Lower lobe of right lung (tissue), 2 donors: ENCODE data around the gene PLEKHJ1. TPM values are rescaled to one million over a fixed set of nuclear protein-coding genes. Genes with fewer than 3 reads are reported as not detected.

Experiments
- ATAC-seq, 2 donors: fragments of 200-7000 bp; cut with Tn5 transposase; one replicate each; pipeline ENCODE4 v1.9.1; 2020 to 2022; ENCODE audit warnings: mild to moderate bottlenecking in 2 of 2, moderate library complexity in 2 of 2
- DNase-seq: peaks from one replicate; pipeline ENCODE4 v3.0.0-alpha.2; 2020
- H3K27ac ChIP-seq: fragments of 200-600 bp; one replicate; pipeline ENCODE4 v1.8.0; 2022
- H3K27me3 ChIP-seq: fragments of 200-600 bp; one replicate; pipeline ENCODE4 v1.8.0; 2022; ENCODE audit warnings: low read depth
- H3K36me3 ChIP-seq: fragments of 200-600 bp; one replicate; pipeline ENCODE4 v1.8.0; 2022; ENCODE audit warnings: mild to moderate bottlenecking
- H3K4me1 ChIP-seq: fragments of 200-600 bp; one replicate; pipeline ENCODE4 v1.8.0; 2022
- H3K4me3 ChIP-seq: fragments of 200-600 bp; one replicate; pipeline ENCODE4 v1.8.0; 2022; ENCODE audit warnings: mild to moderate bottlenecking
- H3K9me3 ChIP-seq: fragments of 200-600 bp; one replicate; pipeline ENCODE4 v1.8.0; 2022
- intact Hi-C: fragments of 100-400 bp; cut with DNase I; formaldehyde crosslinking; loops from one replicate; pipeline ENCODE4 v1.11.0; 2022
- total RNA-seq: library from RNA; stranded (reverse); fragmentation: NEBNext Ultra II Directional; extraction: Animal tissue kit (Norgen Biotek cat#: 25700); gene quantifications from one replicate; pipeline ENCODE4 v1.2.1, GENCODE V29; 2021
- TF ChIP-seq, protein P1 (sequence below): fragments of 200-600 bp; IDR thresholded peaks from one replicate; pipeline ENCODE4 v1.8.0; 2022; ENCODE audit warnings: antibody characterized with exemption, mild to moderate bottlenecking
- donor health status: DM: no; HTN: yes; CAD: no; lungs with severe emphysema.

The PLEKHJ1 gene
- total RNA-seq, 1 donor from 2014 or later = 52.0 TPM

DNA sequence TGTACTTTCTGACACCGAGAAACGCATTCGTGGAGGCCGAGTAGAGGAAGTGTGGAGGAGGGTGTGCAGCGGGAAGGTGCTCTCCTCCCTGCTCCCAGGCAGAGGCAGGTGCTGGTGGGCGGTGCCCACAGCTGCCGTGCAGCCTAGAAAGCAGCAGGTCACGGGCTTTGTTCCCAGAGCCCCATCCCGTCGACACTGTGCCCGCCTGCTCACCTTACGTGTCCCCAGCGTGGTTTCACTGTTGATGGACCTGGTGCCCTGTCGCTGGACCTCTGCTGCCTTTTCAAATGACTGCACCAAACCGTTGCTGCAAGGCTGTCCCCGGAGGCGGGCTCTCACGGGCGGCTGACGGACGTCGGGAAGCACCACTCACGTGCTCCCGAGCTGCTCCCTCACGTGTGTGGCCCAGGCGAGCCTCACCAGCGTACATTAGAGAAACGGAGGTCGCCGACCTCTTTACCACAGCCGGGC, 20.8 kb downstream of the PLEKHJ1 start:
- H3K4me1 ChIP-seq = peaks cover 7% of the 10 kb centered on the region
- no peak overlapping the region for H3K27ac ChIP-seq
- TF ChIP-seq, protein P1, sequence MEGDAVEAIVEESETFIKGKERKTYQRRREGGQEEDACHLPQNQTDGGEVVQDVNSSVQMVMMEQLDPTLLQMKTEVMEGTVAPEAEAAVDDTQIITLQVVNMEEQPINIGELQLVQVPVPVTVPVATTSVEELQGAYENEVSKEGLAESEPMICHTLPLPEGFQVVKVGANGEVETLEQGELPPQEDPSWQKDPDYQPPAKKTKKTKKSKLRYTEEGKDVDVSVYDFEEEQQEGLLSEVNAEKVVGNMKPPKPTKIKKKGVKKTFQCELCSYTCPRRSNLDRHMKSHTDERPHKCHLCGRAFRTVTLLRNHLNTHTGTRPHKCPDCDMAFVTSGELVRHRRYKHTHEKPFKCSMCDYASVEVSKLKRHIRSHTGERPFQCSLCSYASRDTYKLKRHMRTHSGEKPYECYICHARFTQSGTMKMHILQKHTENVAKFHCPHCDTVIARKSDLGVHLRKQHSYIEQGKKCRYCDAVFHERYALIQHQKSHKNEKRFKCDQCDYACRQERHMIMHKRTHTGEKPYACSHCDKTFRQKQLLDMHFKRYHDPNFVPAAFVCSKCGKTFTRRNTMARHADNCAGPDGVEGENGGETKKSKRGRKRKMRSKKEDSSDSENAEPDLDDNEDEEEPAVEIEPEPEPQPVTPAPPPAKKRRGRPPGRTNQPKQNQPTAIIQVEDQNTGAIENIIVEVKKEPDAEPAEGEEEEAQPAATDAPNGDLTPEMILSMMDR = no peak
- H3K9me3 ChIP-seq = no peaks in the 10 kb centered on the region
- intact Hi-C loops = no loop called here
- H3K36me3 ChIP-seq = peaks cover 99% of the 10 kb centered on the region
- H3K4me3 ChIP-seq = no peak overlapping the region
- ATAC-seq = no peak
- no peaks in the 10 kb centered on the region for H3K27me3 ChIP-seq
- no peak for DNase-seq

DNA sequence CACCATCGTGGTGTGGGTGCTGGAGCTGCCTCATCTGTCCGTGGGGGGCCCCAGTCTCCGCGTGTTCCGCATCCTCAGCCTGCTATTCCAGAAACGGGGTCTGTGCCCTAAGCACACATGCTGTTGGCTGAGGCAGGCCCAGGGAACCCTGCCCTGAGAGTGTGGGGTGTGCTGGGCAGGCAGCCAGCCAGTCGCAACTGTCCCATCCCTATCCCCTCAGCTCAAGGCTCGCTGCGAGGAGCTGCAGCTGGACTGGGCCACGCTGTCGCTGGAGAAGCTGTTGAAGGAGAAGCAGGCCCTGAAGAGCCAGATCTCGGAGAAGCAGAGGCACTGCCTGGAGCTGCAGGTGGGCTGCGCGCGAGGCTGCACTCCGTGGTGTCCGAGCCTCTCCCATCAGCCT, 21.9 kb downstream of the PLEKHJ1 start:
- no peaks in the 10 kb centered on the region for H3K27me3 ChIP-seq
- intact Hi-C loops = no loop called here
- TF ChIP-seq, protein P1 = no peak
- H3K9me3 ChIP-seq = no peaks in the 10 kb centered on the region
- H3K27ac ChIP-seq = peak overlapping the region; percentile 60
- DNase-seq = no peak
- ATAC-seq = no peak
- H3K4me3 ChIP-seq = no peak overlapping the region
- H3K4me1 ChIP-seq = peaks cover 7% of the 10 kb centered on the region
- peaks cover 99% of the 10 kb centered on the region for H3K36me3 ChIP-seq

DNA sequence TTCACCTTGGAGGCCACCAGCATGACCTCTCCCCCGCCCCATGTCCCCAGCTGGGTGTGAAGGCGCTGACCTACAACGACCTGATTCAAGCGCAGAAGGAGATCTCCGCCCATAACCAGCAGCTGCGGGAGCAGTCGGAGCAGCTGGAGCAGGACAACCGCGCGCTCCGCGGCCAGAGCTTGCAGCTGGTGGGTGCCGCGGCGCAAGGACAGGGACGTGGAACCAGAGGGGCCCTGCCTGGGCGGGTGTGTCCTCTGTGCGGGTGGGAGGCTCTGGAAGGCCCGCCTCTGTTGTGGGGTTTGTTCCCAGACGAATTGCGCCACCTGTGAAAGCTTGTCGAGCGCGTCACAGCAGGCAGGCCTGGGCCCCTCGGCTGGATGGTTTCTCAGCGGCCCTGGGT, 22.3 kb downstream of the PLEKHJ1 start:
- intact Hi-C loops = no loop called here
- Histone ChIP-seq H3K27me3 (no peaks in the 10 kb centered on the region), H3K4me1 (peaks cover 8% of the 10 kb centered on the region), H3K27ac (peak overlapping the region; percentile 60), H3K9me3 (no peaks in the 10 kb centered on the region), H3K4me3 (no peak overlapping the region), H3K36me3 (peaks cover 94% of the 10 kb centered on the region)
- DNase-seq = no peak
- ATAC-seq = peak; percentile 5 to 7
- TF ChIP-seq, protein P1 = no peak

DNA sequence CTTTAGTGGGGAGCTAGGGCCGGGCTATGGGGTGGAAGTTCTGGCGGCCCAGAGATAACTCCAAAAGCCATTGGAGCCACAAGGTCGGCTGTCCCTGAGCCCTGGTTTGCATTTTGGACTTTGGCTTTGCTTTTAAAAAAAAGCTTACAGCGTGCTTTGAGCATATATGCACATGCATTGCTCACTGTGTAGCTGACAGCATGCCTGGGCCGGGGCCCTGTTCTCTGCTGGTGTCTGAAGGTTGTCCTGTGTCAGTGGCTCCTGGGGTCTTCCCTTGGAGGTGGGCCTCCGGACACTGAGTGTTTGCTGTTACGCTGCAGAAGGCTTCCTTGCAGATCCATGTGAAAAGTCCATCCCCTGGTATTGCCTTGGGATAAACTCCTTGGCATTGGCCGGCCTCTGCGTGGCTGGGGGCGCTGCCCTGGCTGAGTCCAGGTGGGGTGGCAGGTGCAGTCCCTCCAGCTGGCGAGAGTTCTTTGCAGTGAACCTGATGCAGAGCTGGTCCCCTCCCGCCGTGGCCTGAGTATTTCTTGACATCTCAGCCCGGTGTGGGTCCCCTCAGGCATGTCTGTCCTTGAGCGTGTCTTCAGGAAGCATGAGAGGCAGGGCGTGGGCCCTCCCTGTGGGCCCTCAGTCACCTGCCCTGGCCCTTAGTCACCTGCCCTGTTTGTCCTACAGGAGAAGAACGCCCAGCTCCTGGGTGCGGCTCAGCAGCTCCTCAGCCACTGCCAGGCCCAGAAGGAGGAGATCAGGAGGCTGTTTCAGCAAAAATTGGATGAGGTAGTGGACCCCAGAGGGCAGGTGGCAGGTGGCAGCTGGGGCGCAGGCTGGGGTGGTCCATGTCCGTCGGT, 23.0 kb downstream of the PLEKHJ1 start:
- no peak overlapping the region for H3K4me3 ChIP-seq
- DNase-seq (peak; percentile 73), ATAC-seq (peak; percentile 75 to 85)
- TF ChIP-seq, protein P1 = no peak
- intact Hi-C loops = no loop called here
- no peaks in the 10 kb centered on the region for H3K9me3 ChIP-seq
- no peaks in the 10 kb centered on the region for H3K27me3 ChIP-seq
- peaks cover 93% of the 10 kb centered on the region for H3K36me3 ChIP-seq
- peaks cover 16% of the 10 kb centered on the region for H3K4me1 ChIP-seq
- peak overlapping the region; percentile 60 for H3K27ac ChIP-seq

DNA sequence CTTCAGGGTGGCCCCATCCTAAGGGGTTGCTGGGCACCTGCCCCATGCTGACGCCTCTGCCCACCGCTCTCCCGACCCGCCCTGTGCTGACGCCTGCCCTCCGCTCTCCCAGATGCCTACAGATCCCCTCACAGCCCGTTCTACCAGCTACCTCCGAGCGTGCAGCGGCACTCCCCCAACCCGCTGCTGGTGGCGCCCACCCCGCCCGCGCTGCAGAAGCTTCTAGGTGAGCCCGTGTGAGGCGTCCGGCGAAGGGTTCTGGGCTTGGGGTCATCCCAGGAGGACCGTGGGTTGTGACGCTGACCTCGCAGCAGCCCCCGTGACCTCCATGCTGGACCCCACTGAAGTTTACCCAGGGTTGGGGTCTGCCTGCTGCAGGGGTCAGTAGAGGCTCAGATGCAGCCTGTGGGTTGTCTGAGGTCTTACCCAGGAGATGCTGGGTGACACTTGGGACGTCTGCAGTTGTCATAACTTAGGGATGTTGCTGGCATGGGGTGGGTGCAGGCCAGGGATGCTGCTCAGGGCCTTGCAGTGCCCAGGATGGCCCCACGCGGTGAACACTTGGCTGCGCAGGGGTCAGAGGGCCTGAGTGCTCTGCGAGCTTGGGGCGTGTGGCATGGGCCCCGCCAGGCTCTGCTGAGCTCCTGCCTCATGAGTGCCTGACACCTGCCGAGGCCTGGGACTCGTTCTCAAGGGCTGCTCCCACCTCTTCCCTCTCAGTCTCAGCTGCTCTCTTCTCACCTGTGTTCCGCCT, 25.0 kb downstream of the PLEKHJ1 start:
- Histone ChIP-seq H3K27ac (no peak overlapping the region), H3K27me3 (no peaks in the 10 kb centered on the region), H3K4me3 (no peak overlapping the region), H3K36me3 (peaks cover 91% of the 10 kb centered on the region), H3K4me1 (peaks cover 19% of the 10 kb centered on the region), H3K9me3 (no peaks in the 10 kb centered on the region)
- ATAC-seq = no peak
- DNase-seq = no peak
- intact Hi-C loops = no loop called here
- TF ChIP-seq, protein P1 = no peak
